HUES48 (cell line): ENCODE measurements around the gene FAM20C.

Source experiments
- H3K27ac ChIP-seq: one replicate; pipeline ENCODE4 v1.7.0; 2013; ENCODE audit warnings: low read depth, low read length, inconsistent platforms
- H3K27me3 ChIP-seq: 2 replicates; pipeline ENCODE4 v1.6.1; 2013; ENCODE audit warnings: mild to moderate bottlenecking, low read length; ENCODE audit not compliant: control insufficient read depth, insufficient read depth
- H3K36me3 ChIP-seq: 2 replicates; pipeline ENCODE4 v1.6.1; 2013; ENCODE audit warnings: low read length; ENCODE audit not compliant: control insufficient read depth, insufficient read depth
- H3K4me1 ChIP-seq: 2 replicates; pipeline ENCODE4 v1.6.1; 2013; ENCODE audit warnings: mild to moderate bottlenecking, low read length; ENCODE audit not compliant: control insufficient read depth, insufficient read depth
- H3K4me3 ChIP-seq: 2 replicates; pipeline ENCODE4 v1.5.1; 2013; ENCODE audit warnings: mild to moderate bottlenecking, low read depth, low read length
- H3K9ac ChIP-seq: 2 replicates; pipeline ENCODE4 v1.6.1; 2013; ENCODE audit warnings: mild to moderate bottlenecking, low read depth, low read length, moderate library complexity
- H3K9me3 ChIP-seq: 2 replicates; pipeline ENCODE4 v1.6.1; 2013; ENCODE audit warnings: low read length; ENCODE audit not compliant: control insufficient read depth, insufficient read depth

The FAM20C gene

GRCh38 chr7:251005-251404 lies 58.6 kb downstream of the FAM20C start:
- H3K9me3 ChIP-seq: no peaks in the 10 kb centered on the region
- H3K36me3 ChIP-seq: peaks cover 60% of the 10 kb centered on the region
- no peak overlapping the region for H3K9ac ChIP-seq
- no peak overlapping the region for H3K4me3 ChIP-seq
- no peaks in the 10 kb centered on the region for H3K27me3 ChIP-seq
- no peak overlapping the region for H3K27ac ChIP-seq
- H3K4me1 ChIP-seq: no peaks in the 10 kb centered on the region

- H3K9ac ChIP-seq: no peak overlapping the region
- peaks cover 60% of the 10 kb centered on the region for H3K36me3 ChIP-seq
- H3K27me3 ChIP-seq: no peaks in the 10 kb centered on the region
- peaks cover 5% of the 10 kb centered on the region for H3K9me3 ChIP-seq
- H3K27ac ChIP-seq: no peak overlapping the region
- H3K4me1 ChIP-seq: no peaks in the 10 kb centered on the region
- H3K4me3 ChIP-seq: no peak overlapping the region
Measured at GRCh38 chr7:251446-252175, 59.2 kb downstream of the FAM20C start.

GRCh38 chr7:252216-252965 lies 60.0 kb downstream of the FAM20C start:
- Histone ChIP-seq H3K9me3 (peaks cover 13% of the 10 kb centered on the region), H3K27ac (no peak overlapping the region), H3K9ac (no peak overlapping the region), H3K4me3 (no peak overlapping the region), H3K36me3 (peaks cover 66% of the 10 kb centered on the region), H3K4me1 (no peaks in the 10 kb centered on the region), H3K27me3 (no peaks in the 10 kb centered on the region)

GRCh38 chr7:252981-253380 lies 60.6 kb downstream of the FAM20C start:
- no peaks in the 10 kb centered on the region for H3K4me1 ChIP-seq
- peaks cover 66% of the 10 kb centered on the region for H3K36me3 ChIP-seq
- H3K9ac ChIP-seq: no peak overlapping the region
- no peak overlapping the region for H3K4me3 ChIP-seq
- no peak overlapping the region for H3K27ac ChIP-seq
- no peaks in the 10 kb centered on the region for H3K27me3 ChIP-seq
- peaks cover 15% of the 10 kb centered on the region for H3K9me3 ChIP-seq

GRCh38 chr7:253581-254336 lies 61.4 kb downstream of the FAM20C start:
- H3K9me3 ChIP-seq: peaks cover 15% of the 10 kb centered on the region
- H3K36me3 ChIP-seq: peaks cover 67% of the 10 kb centered on the region
- no peak overlapping the region for H3K27ac ChIP-seq
- no peak overlapping the region for H3K4me3 ChIP-seq
- H3K9ac ChIP-seq: no peak overlapping the region
- H3K4me1 ChIP-seq: no peaks in the 10 kb centered on the region
- no peaks in the 10 kb centered on the region for H3K27me3 ChIP-seq

- Histone ChIP-seq H3K9me3 (peaks cover 22% of the 10 kb centered on the region), H3K9ac (no peak overlapping the region), H3K36me3 (peaks cover 68% of the 10 kb centered on the region), H3K4me3 (no peak overlapping the region), H3K4me1 (no peaks in the 10 kb centered on the region), H3K27ac (no peak overlapping the region), H3K27me3 (no peaks in the 10 kb centered on the region)
Measured at GRCh38 chr7:254337-255037, 62.1 kb downstream of the FAM20C start.

- Histone ChIP-seq H3K9me3 (peaks cover 28% of the 10 kb centered on the region), H3K36me3 (peaks cover 71% of the 10 kb centered on the region), H3K27me3 (no peaks in the 10 kb centered on the region), H3K27ac (no peak overlapping the region), H3K4me3 (no peak overlapping the region), H3K4me1 (no peaks in the 10 kb centered on the region), H3K9ac (no peak overlapping the region)
Measured at GRCh38 chr7:255038-255435, 62.7 kb downstream of the FAM20C start.

- no peak overlapping the region for H3K4me3 ChIP-seq
- H3K4me1 ChIP-seq: no peaks in the 10 kb centered on the region
- no peak overlapping the region for H3K9ac ChIP-seq
- H3K27me3 ChIP-seq: no peaks in the 10 kb centered on the region
- H3K27ac ChIP-seq: no peak overlapping the region
- H3K36me3 ChIP-seq: peaks cover 71% of the 10 kb centered on the region
- peaks cover 36% of the 10 kb centered on the region for H3K9me3 ChIP-seq
Measured at GRCh38 chr7:255721-256361, 63.5 kb downstream of the FAM20C start.

- Histone ChIP-seq H3K4me1 (no peaks in the 10 kb centered on the region), H3K36me3 (peaks cover 68% of the 10 kb centered on the region), H3K9me3 (peaks cover 42% of the 10 kb centered on the region)
Measured at GRCh38 chr7:256461-256940, 64.1 kb downstream of the FAM20C start.

GRCh38 chr7:256981-257646 lies 64.7 kb downstream of the FAM20C start:
- no peak overlapping the region for H3K27ac ChIP-seq
- no peaks in the 10 kb centered on the region for H3K4me1 ChIP-seq
- peaks cover 48% of the 10 kb centered on the region for H3K9me3 ChIP-seq
- no peak overlapping the region for H3K4me3 ChIP-seq
- H3K9ac ChIP-seq: no peak overlapping the region
- H3K27me3 ChIP-seq: no peaks in the 10 kb centered on the region
- peaks cover 62% of the 10 kb centered on the region for H3K36me3 ChIP-seq

More at GRCh38 chr7:256461-256940, 64.1 kb downstream of the FAM20C start:
- no peak overlapping the region for H3K9ac ChIP-seq
- H3K27me3 ChIP-seq: no peaks in the 10 kb centered on the region
- no peak overlapping the region for H3K4me3 ChIP-seq
- no peak overlapping the region for H3K27ac ChIP-seq
